Neural progenitor cell (in vitro differentiated cells): ENCODE measurements around the gene RASGRP3. TPM values are rescaled to one million over a fixed set of nuclear protein-coding genes. Genes with fewer than 3 reads are reported as not detected.

ENCODE experiments used
- DNase-seq: peaks from one replicate; pipeline ENCODE4 v3.0.0-alpha.2; 2016; ENCODE audit warnings: low spot score
- H2AFZ ChIP-seq: fragments of 200-600 bp; sonication (generic); replicated peaks from 2 replicates; pipeline ENCODE4 v1.6.1; 2016; ENCODE audit warnings: antibody characterized with exemption
- H3F3A ChIP-seq: fragments of 200-600 bp; sonication (generic); 2 replicates; pipeline ENCODE4 v1.6.1; 2016; ENCODE audit warnings: antibody characterized with exemption, low read depth
- H3K27ac ChIP-seq: fragments of 200-600 bp; sonication (generic); 2 replicates; pipeline ENCODE4 v1.5.1; 2016; ENCODE audit warnings: mild to moderate bottlenecking
- H3K27me3 ChIP-seq: fragments of 200-600 bp; sonication (generic); 2 replicates; pipeline ENCODE4 v1.6.1; 2016; ENCODE audit warnings: mild to moderate bottlenecking, moderate library complexity
- H3K36me3 ChIP-seq: fragments of 200-600 bp; sonication (generic); 2 replicates; pipeline ENCODE4 v1.5.1; 2016
- H3K4me1 ChIP-seq: fragments of 200-600 bp; sonication (generic); 2 replicates; pipeline ENCODE4 v1.6.1; 2016; ENCODE audit warnings: mixed run types
- H3K4me2 ChIP-seq: fragments of 200-600 bp; sonication (generic); 2 replicates; pipeline ENCODE4 v1.6.1; 2016
- H3K4me3 ChIP-seq: fragments of 200-600 bp; sonication (generic); 2 replicates; pipeline ENCODE4 v1.5.1; 2016
- H3K79me2 ChIP-seq: fragments of 200-600 bp; sonication (generic); 2 replicates; pipeline ENCODE4 v1.6.1; 2016; ENCODE audit warnings: low read depth
- H3K9ac ChIP-seq: fragments of 200-600 bp; sonication (generic); 2 replicates; pipeline ENCODE4 v1.6.1; 2016
- H3K9me3 ChIP-seq: fragments of 200-600 bp; sonication (generic); 2 replicates; pipeline ENCODE4 v1.5.1; 2016; ENCODE audit warnings: low read depth
- H4K20me1 ChIP-seq: fragments of 200-600 bp; sonication (generic); 2 replicates; pipeline ENCODE4 v1.6.1; 2016; ENCODE audit warnings: low read depth
- H3K27ac Mint-ChIP-seq: 3 replicates; pipeline ENCODE4 v1.8.0; 2021; ENCODE audit warnings: mixed read lengths
- H3K27me3 Mint-ChIP-seq: 2 replicates; pipeline ENCODE4 v1.8.0; 2022; ENCODE audit warnings: low read depth, mild to moderate bottlenecking, inconsistent platforms, moderate library complexity, mixed read lengths; ENCODE audit not compliant: insufficient read depth
- H3K36me3 Mint-ChIP-seq: 3 replicates; pipeline ENCODE4 v1.8.0; 2021; ENCODE audit warnings: mixed read lengths
- H3K4me1 Mint-ChIP-seq: 3 replicates; pipeline ENCODE4 v1.8.0; 2021; ENCODE audit warnings: mixed read lengths
- H3K4me3 Mint-ChIP-seq: 3 replicates; pipeline ENCODE4 v1.8.0; 2021; ENCODE audit warnings: mild to moderate bottlenecking, moderate library complexity, mixed read lengths
- H3K9me3 Mint-ChIP-seq: 3 replicates; pipeline ENCODE4 v1.8.0; 2020; ENCODE audit warnings: mixed read lengths
- CTCF ChIP-seq: fragments of 200-600 bp; sonication (generic); IDR thresholded peaks from 2 replicates; pipeline ENCODE4 v1.5.1; 2017; ENCODE audit warnings: antibody characterized with exemption, mild to moderate bottlenecking
- EZH2 ChIP-seq: fragments of 200-600 bp; sonication (generic); IDR thresholded peaks from 2 replicates; pipeline ENCODE4 v1.6.1; 2017; ENCODE audit warnings: antibody characterized with exemption, mild to moderate bottlenecking, moderate library complexity
- EZH2phosphoT487 ChIP-seq: fragments of 200-600 bp; sonication (generic); IDR thresholded peaks from 2 replicates; pipeline ENCODE4 v1.6.1; 2017; ENCODE audit warnings: antibody characterized with exemption
- total RNA-seq: library from RNA; depleted of rRNA; stranded (reverse); fragments of >200 nt; gene quantifications from 2 replicates; pipeline ENCODE4 v1.2.3, GENCODE V29; 2015; ENCODE audit warnings: low replicate concordance

Gene RASGRP3
- total RNA-seq, 1 donor from 2014 or later: not detected

DNA sequence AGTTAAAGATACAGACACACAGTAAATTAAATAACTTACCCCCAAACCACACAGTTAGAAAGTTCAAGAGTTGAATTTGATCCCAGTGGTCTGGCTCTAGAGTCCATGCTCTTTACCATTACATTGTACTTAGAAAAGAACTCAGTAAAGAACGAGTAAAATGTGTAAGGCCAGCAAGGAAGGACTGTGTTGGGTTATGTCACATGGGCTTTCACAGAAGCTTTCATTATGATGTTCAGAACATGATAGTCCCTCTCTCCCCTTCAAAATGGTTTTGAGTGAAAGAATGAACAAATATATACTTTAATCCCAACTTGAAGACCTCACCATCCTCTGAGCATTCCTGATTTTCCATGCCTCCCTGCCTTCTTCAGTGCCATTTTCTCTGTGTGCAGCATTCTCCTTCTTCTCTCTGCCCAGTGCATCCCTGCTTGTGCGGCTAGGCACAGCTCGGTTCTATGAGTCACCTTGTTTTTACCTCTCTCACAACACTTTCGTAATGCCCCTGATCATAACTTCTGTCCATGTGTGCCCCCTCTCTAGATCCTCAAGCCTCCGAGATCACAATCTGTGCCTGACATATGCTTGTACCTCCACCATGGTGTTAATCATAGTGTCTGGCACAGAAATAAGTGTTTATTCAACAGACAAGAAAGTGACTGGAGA is 22.0 kb downstream of the RASGRP3 start:
- Histone ChIP-seq H3K36me3 (no peaks in the 10 kb centered on the region), H4K20me1 (no peaks in the 10 kb centered on the region), H3K9me3 (no peaks in the 10 kb centered on the region), H3K4me2 (no peak overlapping the region), H3K4me3 (no peak overlapping the region), H3K27ac (no peak overlapping the region), H3K27me3 (no peaks in the 10 kb centered on the region), H3K4me1 (peaks cover 3% of the 10 kb centered on the region), H3F3A (no peaks in the 10 kb centered on the region), H2AFZ (no peak overlapping the region), H3K79me2 (no peaks in the 10 kb centered on the region), H3K9ac (no peak overlapping the region)
- DNase-seq: no peak
- Mint-ChIP-seq H3K9me3 (no peaks in the 10 kb centered on the region), H3K27me3 (peaks cover 2% of the 10 kb centered on the region), H3K36me3 (no peaks in the 10 kb centered on the region), H3K4me1 (peaks cover 12% of the 10 kb centered on the region), H3K4me3 (no peak overlapping the region), H3K27ac (no peak overlapping the region)
- TF ChIP-seq CTCF (no peak), EZH2 (no peak), EZH2phosphoT487 (no peak)

- no peaks in the 10 kb centered on the region for H3K9me3 Mint-ChIP-seq
- no peaks in the 10 kb centered on the region for H3K9me3 ChIP-seq
Measured at GRCh38 chr2:33500177-33500576, 23.7 kb downstream of the RASGRP3 start.

GRCh38 chr2:33502025-33502424 is 25.6 kb downstream of the RASGRP3 start:
- Histone ChIP-seq H4K20me1 (no peaks in the 10 kb centered on the region), H3K4me3 (no peak overlapping the region), H3K4me1 (peaks cover 15% of the 10 kb centered on the region), H3K27ac (no peak overlapping the region), H3K27me3 (no peaks in the 10 kb centered on the region), H3K79me2 (no peaks in the 10 kb centered on the region), H3F3A (no peaks in the 10 kb centered on the region), H3K36me3 (no peaks in the 10 kb centered on the region), H3K9me3 (no peaks in the 10 kb centered on the region), H3K4me2 (no peak overlapping the region), H2AFZ (no peak overlapping the region), H3K9ac (no peak overlapping the region)
- Mint-ChIP-seq H3K4me1 (peaks cover 14% of the 10 kb centered on the region), H3K4me3 (no peak overlapping the region), H3K36me3 (no peaks in the 10 kb centered on the region), H3K27me3 (no peaks in the 10 kb centered on the region), H3K27ac (no peak overlapping the region), H3K9me3 (no peaks in the 10 kb centered on the region)
- TF ChIP-seq EZH2 (no peak), EZH2phosphoT487 (no peak), CTCF (no peak)
- no peak for DNase-seq

More at GRCh38 chr2:33500177-33500576, 23.7 kb downstream of the RASGRP3 start:
- H3F3A ChIP-seq: no peaks in the 10 kb centered on the region
- H3K27ac ChIP-seq: no peak overlapping the region
- Mint-ChIP-seq H3K4me1 (peaks cover 14% of the 10 kb centered on the region), H3K27ac (no peak overlapping the region), H3K4me3 (peak overlapping the region; percentile 18), H3K27me3 (no peaks in the 10 kb centered on the region), H3K36me3 (no peaks in the 10 kb centered on the region)
- H4K20me1 ChIP-seq: no peaks in the 10 kb centered on the region
- H3K4me3 ChIP-seq: no peak overlapping the region
- DNase-seq: peak; percentile 4
- peaks cover 15% of the 10 kb centered on the region for H3K4me1 ChIP-seq
- no peak overlapping the region for H2AFZ ChIP-seq
- no peaks in the 10 kb centered on the region for H3K27me3 ChIP-seq
- no peak for TF ChIP-seq EZH2
- no peak for TF ChIP-seq CTCF
- no peak for TF ChIP-seq EZH2phosphoT487
- H3K36me3 ChIP-seq: no peaks in the 10 kb centered on the region
- H3K79me2 ChIP-seq: no peaks in the 10 kb centered on the region
- H3K4me2 ChIP-seq: no peak overlapping the region
- H3K9ac ChIP-seq: no peak overlapping the region
